Activated naive CD4-positive, alpha-beta T cell treated with Interleukin-2 at 50 U/mL for 16 hours (primary cell): ENCODE measurements around the gene MAD1L1.

Experiments
- DNase-seq: peaks from one replicate; pipeline ENCODE4 v3.0.0-alpha.2; 2020

Gene MAD1L1

DNA sequence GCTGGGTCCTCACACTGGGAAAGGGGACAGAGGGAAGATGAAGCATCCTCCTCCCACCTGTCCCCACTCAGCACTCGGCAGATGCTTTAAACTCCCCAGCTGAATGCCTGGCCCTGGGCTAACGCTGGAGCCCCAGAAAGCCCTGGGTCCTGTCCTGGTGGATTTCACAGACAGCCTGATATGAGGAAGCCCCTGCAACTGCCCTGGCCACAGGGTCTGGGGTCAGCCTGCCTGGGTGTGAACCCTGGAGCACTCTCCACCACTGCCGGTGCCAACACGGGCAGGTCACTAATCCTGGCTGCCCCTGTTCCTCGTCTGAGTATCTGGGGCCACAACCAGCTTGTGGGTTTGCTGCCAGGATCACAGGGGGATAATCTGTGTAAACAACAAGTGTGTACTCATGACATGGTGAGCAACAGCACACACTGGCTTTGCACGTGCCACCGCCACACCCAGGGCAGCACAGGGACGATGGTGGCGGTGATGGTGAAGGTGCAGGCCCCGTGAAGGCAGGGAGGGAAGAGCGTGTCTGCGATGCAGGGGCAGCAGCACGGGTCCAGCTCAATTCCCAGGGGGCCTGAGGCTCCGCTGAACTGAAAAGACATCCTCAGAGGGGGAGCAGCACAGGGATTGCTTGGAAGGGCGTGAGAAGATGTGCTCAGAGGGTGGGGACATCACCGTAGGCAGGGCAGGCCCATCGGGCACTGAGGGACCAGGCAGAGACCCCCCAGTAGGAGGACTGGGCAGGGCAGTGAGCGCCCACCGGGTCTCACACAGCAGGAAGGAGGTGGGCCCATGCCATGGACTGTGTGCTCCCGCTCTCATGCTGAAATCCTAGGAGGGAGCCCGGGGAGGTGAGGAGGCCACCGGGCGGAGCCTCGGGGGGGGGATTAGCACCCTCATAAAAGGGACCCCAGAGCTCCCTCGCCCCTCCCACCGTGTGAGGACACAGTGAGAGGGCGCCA is 238.7 kb downstream of the MAD1L1 start:
- DNase-seq = no peak

DNA sequence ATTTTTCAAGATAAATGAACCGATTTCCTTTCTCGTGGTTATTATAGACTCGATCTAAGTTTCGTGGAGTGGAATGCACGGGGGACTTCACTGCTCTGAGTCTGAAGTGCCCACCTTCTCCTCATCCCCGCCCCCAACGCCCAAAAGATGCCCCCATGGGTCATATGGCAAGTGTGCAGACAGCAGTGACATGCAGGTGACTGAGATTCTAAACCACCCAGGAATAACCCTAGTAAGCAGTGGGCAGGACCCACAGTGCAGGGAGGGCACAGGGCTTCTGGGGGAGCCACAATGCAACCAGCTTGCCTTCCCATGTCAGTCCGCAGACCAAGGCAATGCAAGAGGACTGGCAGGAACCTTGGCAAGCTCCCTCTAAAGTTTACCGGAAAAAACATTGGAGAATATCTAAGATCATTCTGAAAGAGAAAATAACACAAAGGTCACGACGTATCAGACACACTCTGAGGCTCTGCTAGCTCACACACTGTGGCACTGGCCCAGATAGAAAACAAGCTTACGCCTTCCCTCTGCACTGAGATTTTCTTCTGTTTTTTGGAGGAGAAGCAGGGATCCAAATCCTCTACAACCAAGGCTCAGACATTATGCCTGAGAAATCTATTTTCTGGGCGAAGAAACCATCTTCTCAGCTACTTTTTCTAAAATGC is 239.6 kb downstream of the MAD1L1 start:
- no peak for DNase-seq

DNA sequence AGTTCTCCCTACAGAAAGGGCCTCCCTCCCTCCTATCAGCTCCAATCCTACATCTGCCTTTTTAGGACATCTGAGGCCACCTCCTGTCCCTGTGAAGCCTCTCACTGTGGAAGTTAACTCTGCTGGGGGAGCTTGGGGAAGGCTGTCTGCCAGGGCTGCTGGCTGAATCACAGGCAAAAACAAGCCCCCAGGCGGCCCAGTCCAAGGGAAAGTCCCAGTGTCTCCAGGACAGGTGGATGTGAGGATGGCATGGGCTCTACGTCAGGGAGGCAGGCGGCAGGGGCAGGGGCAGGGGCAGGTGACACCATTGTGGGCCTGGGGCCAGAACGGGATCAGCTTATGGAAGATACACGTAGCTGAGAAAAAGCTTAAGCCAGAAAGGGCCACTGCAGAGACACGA is 240.2 kb downstream of the MAD1L1 start:
- DNase-seq = no peak

DNA sequence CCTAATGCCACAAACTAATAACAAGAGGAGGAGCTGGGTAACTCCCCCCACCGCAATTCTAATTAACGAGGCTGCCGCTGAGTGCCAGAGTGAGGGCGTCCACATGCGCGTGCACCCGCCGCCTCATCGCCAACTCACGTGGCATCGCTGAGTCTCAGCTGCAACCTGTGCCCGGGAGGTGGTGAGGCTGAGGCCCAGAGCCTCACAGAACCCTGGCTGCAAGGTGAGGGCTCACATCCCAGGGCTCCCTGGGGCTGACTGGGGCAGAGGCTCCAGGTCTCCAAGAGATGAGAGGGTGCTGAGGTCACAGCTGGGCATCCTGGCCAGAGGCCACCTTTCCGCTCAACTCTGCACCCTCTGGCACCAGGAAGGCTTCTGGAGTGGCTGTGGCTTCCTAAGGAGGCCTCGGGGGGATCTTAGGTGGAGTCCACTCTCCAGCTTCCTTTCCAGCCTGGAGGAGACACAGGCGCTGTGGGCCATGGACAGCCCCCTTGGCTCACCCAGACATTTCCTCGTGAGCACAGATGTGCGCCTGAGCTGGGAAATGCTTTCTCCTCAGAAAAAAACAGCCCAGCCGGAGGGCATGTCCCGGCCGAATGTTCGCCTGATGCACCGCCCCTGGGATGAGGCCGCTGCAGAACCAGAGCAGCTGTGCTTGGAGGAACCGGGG is 242.6 kb downstream of the MAD1L1 start:
- no peak for DNase-seq

DNA sequence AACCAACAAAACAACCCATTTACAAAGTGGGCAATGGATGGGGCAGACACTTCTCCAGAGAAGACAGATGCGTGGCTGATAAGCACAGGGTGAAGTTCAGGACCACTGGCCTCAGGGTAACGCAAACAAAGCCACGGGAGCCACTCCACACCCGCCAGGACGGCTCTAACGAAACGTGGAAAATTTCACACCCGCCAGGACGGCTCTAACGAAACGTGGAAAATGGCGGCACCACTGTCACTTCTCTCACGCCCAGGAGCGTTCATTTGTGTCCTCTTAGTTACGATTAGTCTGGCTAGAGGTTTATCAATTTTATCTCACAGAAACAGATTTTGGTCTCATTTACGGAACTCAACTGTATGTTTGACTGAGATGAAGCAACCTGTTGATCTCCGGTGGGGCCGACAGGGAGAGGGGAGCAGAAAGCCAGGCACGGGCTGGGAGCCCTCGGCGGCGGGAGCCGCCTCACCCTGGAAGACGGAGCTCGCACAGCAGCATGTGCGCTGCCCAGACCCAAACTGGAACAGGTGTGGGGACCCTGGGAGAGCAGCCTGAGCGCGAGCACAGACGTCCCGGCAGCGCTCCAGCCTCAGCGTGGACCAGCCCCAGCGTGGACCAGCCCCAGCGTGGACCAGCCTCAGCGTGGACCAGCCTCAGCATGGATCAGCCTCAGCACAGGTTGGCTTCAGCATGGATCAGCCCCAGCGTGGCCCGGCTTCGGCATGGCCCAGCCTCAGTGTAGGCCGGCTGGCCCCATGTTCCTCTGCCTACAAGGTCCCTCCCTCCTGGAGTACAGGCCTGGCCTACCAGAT is 243.5 kb downstream of the MAD1L1 start:
- DNase-seq = no peak

DNA sequence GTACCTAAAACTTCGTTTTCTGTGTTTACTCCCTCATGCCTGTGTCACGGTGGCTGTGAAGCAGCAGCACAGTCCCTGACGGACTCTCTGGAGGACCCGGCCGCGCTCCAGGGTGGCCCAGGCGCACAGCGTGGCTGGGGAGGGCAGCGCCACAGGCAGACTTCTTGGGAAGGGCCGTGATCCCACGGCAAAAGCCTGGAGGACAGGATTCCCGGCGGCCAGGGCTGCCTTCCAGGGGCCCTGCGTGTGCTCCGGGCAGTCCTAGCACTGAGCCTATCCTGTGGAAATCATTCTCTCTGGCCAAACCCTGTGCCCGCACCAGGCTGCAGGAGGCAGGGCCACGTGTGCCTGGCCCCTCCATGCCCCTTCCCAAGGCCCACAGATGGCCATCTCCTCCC is 244.2 kb downstream of the MAD1L1 start:
- no peak for DNase-seq

DNA sequence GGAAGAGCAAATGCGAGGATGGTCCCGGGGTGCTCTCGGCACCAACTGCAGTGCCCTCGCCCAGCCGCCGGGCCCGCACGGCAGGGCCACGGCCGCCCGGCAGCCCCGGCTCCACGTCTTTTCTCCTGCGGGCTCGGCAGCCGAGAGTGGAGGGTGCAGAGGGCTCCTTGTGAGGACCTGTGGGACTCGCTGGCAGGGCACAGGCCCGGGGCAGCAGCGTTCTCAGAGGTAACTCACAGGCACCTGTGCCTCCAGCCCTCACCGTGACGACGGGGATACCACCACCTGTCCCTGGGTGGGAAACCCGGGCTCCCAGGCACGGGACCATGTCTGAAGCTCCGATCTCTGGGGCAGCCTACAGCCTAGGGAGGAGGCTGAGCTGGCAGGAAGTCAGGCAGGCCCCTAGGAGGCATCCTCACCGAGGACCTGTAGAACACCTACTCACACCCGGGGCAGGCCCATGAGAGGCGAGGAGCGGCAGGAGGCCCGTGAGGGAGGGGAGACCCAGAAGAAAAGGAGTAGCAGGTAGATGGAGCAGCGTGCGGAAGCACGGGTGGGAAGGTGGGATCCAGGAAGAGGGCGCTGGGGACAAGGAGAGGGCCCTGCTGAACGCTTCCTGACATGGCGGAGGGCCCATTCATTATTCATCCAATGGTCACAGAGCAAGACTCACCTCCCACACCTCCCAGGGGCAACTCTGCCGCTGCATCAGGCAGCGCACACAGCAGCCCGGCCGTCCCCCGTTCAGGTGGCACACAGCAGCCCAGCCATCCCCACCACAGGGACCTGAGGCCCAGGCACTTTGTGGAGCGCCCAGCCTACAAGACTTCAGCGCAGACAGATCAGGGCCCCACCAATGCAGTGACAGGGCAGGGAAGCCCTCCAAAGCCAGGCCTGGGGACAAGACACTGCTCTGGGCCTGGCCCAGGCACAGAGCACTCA is 244.9 kb downstream of the MAD1L1 start:
- DNase-seq = no peak

DNA sequence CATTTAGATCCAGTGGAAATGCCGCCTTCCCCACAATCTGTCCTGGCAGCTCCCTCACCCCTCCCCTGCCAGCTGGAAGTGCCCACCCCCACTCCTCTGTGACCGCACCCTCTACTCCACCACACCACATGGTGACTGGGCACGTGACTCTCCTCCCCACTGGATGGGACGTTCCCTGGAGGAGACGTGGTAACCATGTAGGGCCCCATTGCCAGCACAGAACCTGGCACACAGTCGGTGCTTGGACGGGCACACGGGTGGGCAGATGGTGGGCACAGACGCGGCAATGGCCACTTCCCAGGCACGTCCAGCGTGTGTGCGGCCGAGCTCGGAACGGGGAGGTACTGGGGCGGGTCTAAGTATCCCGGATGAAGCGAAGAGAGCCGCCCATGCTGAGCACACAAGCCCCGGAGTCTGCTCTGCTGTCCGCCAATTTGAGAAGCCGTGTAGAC is 245.6 kb downstream of the MAD1L1 start:
- no peak for DNase-seq

DNA sequence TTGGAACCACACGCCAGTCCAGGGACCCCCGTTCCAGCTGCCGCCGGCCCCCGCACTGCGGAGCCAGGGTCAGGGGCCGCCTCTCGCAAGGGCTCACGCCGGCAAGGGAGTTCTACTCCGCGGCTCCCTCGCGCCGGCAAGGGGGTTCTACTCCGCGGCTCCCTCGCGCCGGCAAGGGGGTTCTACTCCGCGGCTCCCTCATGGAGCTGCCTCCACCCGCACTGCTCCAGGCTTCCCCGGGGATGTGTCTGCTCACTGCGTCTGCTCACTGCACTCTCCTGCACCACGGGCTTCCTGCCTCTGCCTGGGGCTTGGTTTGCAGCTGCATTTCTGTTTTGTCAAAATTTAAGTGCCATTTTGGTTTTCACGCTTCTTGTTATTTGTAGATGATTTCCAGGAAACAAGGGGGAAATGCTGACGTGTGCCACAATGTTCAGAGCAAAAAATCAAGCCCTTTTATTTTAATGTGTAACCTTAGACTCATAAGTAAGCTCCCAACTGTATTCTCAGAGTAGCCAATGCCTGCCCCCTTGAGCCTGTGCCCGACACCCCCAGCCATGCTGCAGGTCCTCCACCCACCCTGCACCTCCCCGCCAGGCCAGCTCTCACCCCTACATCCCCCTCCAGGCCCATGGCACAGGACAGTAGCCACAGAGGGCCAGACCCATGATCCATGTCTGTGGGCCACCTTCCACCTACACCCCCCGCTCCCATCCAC is 246.2 kb downstream of the MAD1L1 start:
- DNase-seq = no peak

DNA sequence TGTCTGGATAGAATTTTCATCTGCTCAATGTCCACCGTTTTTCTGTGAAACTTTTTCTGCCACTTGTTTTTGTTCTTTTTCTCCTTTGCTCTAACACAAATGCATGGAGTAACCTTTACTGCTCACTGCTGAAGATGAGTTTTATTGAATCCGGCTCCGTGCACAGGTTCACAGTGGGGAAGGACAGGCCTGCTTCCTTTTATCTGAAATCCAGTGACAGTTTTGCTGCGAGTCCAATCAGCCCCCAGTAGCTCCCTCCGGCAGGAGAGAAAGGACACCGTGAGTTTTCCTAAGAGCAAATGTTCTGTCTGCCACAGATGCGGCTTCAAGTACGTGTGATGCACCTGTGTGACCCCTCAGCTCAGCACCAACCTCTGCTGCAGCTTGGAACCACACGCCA is 246.8 kb downstream of the MAD1L1 start:
- DNase-seq = no peak

DNA sequence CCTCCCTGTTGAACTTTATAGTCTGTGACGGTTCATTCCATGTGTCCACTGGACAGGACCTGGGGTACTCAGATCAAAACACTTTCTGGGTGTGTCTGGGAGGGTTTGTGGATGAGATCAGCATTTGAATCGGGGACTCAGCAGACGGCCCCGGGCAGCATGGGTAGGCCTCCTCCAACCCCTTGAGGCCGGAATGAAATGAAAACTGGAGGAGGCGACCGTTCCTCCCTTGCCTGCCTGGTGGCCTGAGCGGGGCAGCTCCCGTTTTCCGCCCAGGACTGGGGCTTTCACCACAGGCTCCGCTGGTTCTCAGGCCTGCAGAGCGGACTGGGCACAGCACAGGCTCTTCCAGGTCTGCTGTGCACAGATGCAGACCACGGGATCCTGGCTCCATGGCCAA is 247.7 kb downstream of the MAD1L1 start:
- DNase-seq = no peak

DNA sequence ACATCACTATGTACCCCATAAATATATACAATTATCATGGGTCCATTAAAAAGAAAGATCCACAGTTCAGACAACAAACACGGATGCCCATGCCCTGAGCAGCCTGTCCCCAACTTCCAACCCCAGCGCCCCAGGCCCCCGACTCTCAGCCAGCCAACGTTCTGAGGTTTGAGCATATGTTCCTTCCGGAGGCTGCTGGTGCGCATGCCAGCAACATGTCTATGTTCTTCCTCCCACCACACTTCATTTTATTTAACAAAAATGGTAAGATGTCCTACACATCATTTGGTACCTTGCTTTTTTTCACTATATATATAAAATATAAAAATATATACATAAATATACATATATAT is 250.9 kb downstream of the MAD1L1 start:
- DNase-seq = no peak

DNA sequence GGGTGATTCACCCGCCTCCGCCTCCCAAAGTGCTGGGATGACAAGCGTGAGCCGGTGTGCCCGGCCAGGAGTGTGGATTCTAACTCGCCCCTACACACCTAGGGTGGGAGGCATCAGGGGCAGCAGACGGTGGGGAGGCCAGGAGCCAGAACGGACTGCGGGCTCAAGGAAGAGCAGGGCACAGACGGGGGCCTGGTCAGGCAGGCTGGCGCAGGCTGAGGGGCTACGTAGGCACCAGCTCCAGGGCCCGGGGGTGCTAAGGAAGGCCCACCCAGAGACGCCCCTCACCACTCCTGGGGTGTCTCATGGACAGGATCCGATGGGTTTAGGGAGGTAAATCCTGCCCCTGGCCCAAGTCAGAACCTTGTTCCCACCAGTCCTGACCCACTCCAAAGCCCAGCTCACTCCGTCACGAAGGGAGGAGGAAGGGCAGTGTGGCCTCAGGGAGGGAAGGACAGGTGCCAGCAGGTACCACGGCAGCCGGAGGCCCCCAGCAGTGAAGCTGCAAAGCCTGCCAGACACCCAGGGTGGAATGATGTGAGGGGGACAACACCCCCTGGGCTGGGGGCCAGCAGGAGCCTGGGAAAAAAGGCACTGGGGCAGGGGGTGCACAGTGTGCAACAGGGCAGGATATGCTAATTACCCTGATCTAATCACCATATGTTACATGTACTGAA is 251.4 kb downstream of the MAD1L1 start:
- no peak for DNase-seq

DNA sequence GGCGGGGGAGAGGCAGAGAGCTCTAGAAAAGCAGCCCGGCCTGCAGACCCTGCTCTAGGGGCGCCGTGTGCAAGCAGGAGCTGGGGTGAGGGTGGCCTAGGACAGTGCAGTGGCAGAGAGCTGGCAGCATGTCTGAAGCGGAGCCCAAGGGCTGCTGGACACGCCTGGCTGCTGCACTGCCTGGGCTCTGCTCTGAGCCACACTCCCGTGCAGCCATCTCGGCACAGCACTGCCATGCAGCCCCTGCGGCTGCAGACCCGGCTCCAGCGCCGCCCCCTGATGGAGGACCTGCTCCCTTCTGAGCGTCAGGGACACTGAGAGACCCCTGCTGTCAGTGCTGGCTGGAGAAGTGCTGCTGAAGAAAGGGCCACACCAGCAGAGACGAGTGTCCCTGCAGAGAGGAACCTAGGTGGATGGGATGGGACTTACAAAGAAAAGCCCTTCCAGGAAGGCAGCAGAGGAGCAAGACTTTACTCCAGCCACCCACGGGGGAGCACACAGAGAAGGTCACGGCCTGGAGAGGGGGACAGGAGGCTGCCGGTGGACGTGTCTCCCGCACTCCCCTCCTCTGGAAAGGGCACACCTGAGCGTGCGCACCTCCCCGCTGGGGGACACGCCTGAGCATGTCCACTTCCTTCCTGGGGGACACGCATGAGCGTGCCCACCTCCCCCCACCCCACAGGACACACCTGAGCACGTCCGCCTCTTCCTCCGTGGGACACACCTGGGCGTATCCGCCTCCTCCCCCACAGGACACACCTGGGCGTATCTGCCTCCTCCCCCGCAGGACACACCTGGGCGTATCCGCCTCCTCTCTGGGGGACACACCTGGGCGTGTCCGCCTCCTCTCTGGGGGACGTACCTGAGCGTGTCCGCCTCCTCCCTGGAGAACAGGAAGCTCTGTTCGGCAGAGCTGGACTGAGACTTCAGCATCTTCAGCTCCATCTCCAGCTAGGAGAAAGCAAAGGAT is 252.9 kb downstream of the MAD1L1 start:
- DNase-seq = no peak

DNA sequence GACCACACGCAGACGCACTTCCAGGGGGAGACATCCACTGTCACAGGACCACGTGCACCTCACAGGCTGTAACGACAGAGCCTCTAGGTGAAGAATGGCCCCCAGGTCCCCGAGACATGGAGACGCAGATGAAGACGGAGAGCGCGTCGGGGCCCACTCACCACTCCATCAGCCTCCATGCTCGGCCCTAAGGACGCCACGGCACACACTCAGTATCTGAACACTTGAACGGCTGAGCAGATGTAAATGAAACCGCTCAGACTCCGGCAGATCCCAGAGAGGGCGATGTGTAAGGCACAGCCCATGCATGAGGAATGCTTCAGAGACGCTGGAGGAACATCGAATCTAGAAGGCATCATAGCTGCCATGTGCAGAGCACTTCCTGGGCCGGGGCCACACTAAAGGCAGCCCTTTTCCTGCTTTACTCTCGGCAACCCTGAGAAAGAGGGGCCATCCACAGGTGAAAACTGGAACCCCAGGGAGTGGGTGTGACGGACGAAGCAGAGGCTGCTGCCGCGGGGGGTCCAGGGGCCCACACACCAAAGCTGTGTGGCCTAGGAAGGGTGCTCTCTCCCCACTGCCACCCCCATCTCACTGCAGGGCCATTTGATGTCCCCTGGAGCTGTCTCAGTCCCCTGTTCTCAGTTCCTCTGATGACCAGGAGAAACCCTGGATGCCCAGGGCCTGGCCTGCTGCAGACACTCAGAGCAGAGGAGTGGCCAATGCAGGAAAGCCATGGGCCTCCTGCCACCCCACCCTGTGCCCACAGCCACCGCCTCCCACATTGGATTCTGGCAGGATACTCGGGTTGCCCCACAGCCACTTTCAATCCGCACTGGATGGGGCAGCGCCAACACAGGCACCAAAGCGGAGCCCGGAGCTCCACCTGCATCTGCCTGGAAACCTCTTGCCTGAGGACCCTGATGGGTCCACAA is 253.8 kb downstream of the MAD1L1 start:
- no peak for DNase-seq

DNA sequence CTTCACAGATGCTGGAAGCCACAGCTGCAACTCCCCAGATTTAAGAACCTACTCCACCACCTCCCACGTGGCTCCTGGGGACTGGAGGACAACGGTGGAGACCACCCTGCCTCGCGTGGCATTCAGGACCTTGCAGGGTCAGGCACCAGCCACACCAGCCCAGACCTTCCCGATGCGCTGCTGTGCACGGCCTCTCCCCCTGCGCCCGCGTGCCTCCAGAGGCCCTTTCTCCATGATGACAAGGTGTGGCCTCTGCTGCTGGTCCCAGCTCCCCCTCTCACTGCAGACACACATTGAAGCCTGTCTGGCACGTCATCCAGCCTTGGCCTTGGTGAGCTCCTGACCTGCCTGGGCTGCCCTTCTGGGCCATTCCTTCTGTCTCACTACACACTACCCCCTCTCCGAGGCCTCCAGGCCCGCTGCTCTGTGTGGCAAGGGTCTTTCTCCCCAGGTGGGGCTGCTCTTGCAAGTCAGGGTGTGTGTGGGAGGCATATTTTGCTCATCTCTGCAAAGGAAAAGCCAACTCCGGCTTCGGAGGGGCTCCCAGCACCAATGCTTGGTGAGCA is 254.8 kb downstream of the MAD1L1 start:
- no peak for DNase-seq

DNA sequence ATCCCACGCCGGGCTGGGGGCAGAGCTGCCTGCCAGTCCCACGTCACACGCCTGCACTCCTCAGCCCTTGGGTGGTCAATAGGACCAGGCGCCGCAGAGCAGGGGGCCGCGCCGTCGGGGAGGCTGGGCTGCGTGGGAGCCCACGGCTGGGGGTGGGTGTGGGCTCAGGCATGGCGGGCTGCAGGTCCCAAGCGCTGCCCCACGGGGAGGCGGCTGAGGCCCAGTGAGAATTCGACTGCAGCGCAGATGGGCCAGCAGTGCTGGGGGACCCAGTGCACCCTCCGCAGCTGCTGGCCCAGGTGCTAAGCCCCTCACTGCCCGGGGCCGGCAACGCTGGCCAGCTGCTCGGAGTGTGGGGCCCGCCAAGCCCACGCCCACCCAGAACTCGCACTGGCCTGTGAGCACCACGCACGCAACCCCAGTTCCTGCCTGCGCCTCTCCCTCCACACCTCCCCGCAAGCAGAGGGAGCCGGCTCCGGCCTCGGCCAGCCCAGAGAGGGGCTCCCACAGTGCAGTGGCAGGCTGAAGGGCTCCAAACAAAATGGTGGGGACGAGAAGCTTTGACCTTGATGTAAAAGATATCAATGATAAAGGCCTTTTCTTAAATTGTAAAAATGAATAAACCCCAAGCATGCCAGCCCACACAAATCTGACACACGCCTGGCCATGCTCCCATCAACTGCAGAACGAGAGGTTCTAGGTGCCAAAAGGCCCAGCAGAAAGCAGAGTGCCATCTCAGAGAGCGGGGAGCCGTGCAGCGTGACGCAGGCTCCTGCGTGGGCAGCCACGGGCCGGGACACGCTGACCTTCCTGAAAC is 255.5 kb downstream of the MAD1L1 start:
- no peak for DNase-seq
